ENCODE measurements around the gene C1QTNF4. TPM values are rescaled to one million over a fixed set of nuclear protein-coding genes. Genes with fewer than 3 reads are reported as not detected.

C1QTNF4 gene
- total and polyA plus RNA-seq, 2 of the 13 experiments (the other 11 are each of a cell fraction or from before 2014, with no cell fraction given): not detected

- TF ChIP-seq ZNF558 (CRISPR knock-in tag; IDR thresholded peaks at IDR 0.05; ENCODE audit: borderline replicate concordance): peak; percentile 62; the same call in 1 of the 2 replicates
- TF ChIP-seq DMAP1 (CRISPR knock-in tag; IDR thresholded peaks at IDR 0.05): peak; percentile 96
- peak; percentile 99 for TF ChIP-seq RBFOX2 (IDR thresholded peaks at IDR 0.05; ENCODE audit: low read depth, low read length)
- no peak for TF ChIP-seq PLSCR1 (CRISPR knock-in tag; IDR thresholded peaks at IDR 0.05; ENCODE audit: borderline replicate concordance)
- TF ChIP-seq ZNF792 (CRISPR knock-in tag; IDR thresholded peaks at IDR 0.05): no peak
- TF ChIP-seq ZKSCAN5 (CRISPR knock-in tag; IDR thresholded peaks at IDR 0.05): no peak
- no peak for TF ChIP-seq NCOA1 (CRISPR knock-in tag; IDR thresholded peaks at IDR 0.05)
- TF ChIP-seq HDAC1 (CRISPR knock-in tag; IDR thresholded peaks at IDR 0.05): peak; percentile 83
- TF ChIP-seq ZNF678 (CRISPR knock-in tag; IDR thresholded peaks at IDR 0.05): peak; percentile 47; the same call in 1 of the 2 replicates
- peak; percentile 48; the same call in 1 of the 2 replicates for TF ChIP-seq ZNF614 (CRISPR knock-in tag; IDR thresholded peaks at IDR 0.05; ENCODE audit: borderline replicate concordance)
- TF ChIP-seq MXD4 (CRISPR knock-in tag; IDR thresholded peaks at IDR 0.05): peak; percentile 86
- TF ChIP-seq HOXD1 (CRISPR knock-in tag; IDR thresholded peaks at IDR 0.05): peak; percentile 18; the same call in 1 of the 2 replicates
- no peak for TF ChIP-seq GLMP (CRISPR knock-in tag; IDR thresholded peaks at IDR 0.05; ENCODE audit: borderline replicate concordance)
- no peak for TF ChIP-seq NFRKB (IDR thresholded peaks at IDR 0.05)
- TF ChIP-seq DBP (CRISPR knock-in tag; IDR thresholded peaks at IDR 0.05; ENCODE audit: not compliant biosample characterization): peak; percentile 48
- TF ChIP-seq PBX3 (CRISPR knock-in tag; IDR thresholded peaks at IDR 0.05; ENCODE audit: borderline replicate concordance): peak; percentile 88; the same call in 1 of the 2 replicates
- 0 out of 2 replicates have a peak, but pooled peaks have one; percentile 74 for TF ChIP-seq THAP7 (CRISPR knock-in tag; IDR thresholded peaks at IDR 0.05)
- peak; percentile 65 for TF ChIP-seq ARID5B (CRISPR knock-in tag; IDR thresholded peaks at IDR 0.05)
- TF ChIP-seq HNRNPLL (IDR thresholded peaks at IDR 0.05; ENCODE audit: low read depth, low read length, poor library complexity, severe bottlenecking): peak; percentile 66
- no peak for TF ChIP-seq TRIM24 (CRISPR knock-in tag; IDR thresholded peaks at IDR 0.05)
- peak; percentile 36; the same call in 1 of the 2 replicates for TF ChIP-seq NR1H2 (CRISPR knock-in tag; IDR thresholded peaks at IDR 0.05; ENCODE audit: borderline replicate concordance, low read depth)
These were observed 48.1 kb upstream of the C1QTNF4 start, which contains the start of gene MTCH2 (continued) for GRCh38 chr11:47642099-47642855.
